Uterus (tissue), 4 donors: ENCODE results near the gene SDC1. TPM values are rescaled to one million over a fixed set of nuclear protein-coding genes. Genes with fewer than 3 reads are reported as not detected.
"Not testable (repeated sequence)": the region's sequence is repeated elsewhere in the genome, so short reads cannot be mapped to it uniquely, and the experiment has no call there.

ENCODE experiments used
- DNase-seq, 2 donors: peaks; one replicate each; pipeline ENCODE4 v3.0.0-alpha.2; 2019 to 2020
- H3K27ac ChIP-seq, 2 donors: fragments of 200-600 bp; sonication (generic); 1 replicate in 1 of 2; 2 replicates in 1 of 2; pipeline ENCODE4 v1.5.1; 2016 to 2018
- H3K27me3 ChIP-seq, 2 donors: fragments of 200-600 bp; sonication (generic); one replicate each; pipeline ENCODE4 v1.5.1; 2018 to 2019; ENCODE audit warnings: control low read depth in 1 of 2
- H3K36me3 ChIP-seq, 2 donors: fragments of 200-600 bp; sonication (generic); one replicate each; pipeline ENCODE4 v1.5.1; 2019; ENCODE audit warnings: control low read depth in 1 of 2
- H3K4me1 ChIP-seq, 2 donors: fragments of 200-600 bp; sonication (generic); one replicate each; pipeline ENCODE4 v1.5.1; 2018 to 2019; ENCODE audit warnings: control low read depth in 1 of 2
- H3K4me3 ChIP-seq, 2 donors: fragments of 200-600 bp; sonication (generic); 1 replicate in 1 of 2; 2 replicates in 1 of 2; pipeline ENCODE4 v1.5.1; 2018 to 2019; ENCODE audit warnings: mild to moderate bottlenecking in 1 of 2
- H3K9me3 ChIP-seq, 2 donors: fragments of 200-600 bp; sonication (generic); one replicate each; pipeline ENCODE4 v1.5.1; 2019; ENCODE audit warnings: control low read depth in 1 of 2
- CTCF ChIP-seq, 4 experiments: fragments of 200-600 bp in 2 of 4; fragments of 450-650 bp in 2 of 4; sonication (generic) in 2 of 4; IDR thresholded peaks; one replicate each; pipeline ENCODE4 v1.5.1; 2016 to 2019; ENCODE audit warnings: antibody characterized with exemption in 4 of 4, mild to moderate bottlenecking in 2 of 4, moderate library complexity in 1 of 4
- POLR2A ChIP-seq, 2 donors: fragments of 450-650 bp; IDR thresholded peaks; one replicate each; pipeline ENCODE4 v1.6.1; 2016; ENCODE audit warnings: antibody characterized with exemption in 2 of 2, mild to moderate bottlenecking in 1 of 2, moderate library complexity in 1 of 2
- intact Hi-C: fragments of 100-400 bp; cut with DNase I; formaldehyde crosslinking; loops from one replicate; pipeline ENCODE4 v1.15.1; 2023; ENCODE audit warnings: low total_unique reads
- total RNA-seq, 4 donors: library from RNA; depleted of rRNA in 3 of 4; stranded (reverse); fragments of >200 nt in 3 of 4; gene quantifications; one replicate each; pipeline versions ENCODE4 v1.1.0 to v1.2.4, GENCODE V29; 2014 to 2023
- donor health status: DM: yes; HTN: yes; CAD: no.

SDC1 gene
- total RNA-seq, 4 donors from 2014 or later, result 0.29 to 30.1 (median 3.0) TPM; not detected in 1

DNA sequence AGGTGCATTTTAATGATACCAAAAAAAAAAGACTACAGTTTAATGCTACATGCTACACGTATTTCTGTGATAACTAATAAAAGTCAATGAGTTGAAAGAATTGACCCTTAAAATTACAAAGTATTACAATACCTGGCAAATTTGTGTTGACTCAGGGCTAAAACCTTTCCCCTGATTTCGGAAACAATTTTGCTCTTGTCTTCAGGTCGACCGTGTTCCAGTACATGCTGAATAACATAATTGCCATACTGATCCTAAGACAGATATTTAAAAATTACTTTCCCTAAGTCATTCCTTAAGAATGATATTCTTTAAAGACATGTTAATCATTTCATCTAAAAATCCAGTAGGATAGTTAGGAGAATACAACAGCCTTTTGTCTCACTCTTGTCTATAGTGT lies 29.8 kb upstream of the SDC1 start:
- Histone ChIP-seq H3K9me3 (no peaks in the 10 kb centered on the region), H3K4me3 (no peak overlapping the region), H3K27me3 (no peaks in the 10 kb centered on the region), H3K4me1 (no peaks in the 10 kb centered on the region), H3K36me3 (no peaks in the 10 kb centered on the region), H3K27ac (no peak overlapping the region)
- no peak for DNase-seq
- no peak for TF ChIP-seq CTCF (IDR thresholded peaks at IDR 0.05)
- TF ChIP-seq POLR2A (IDR thresholded peaks at IDR 0.05), result no peak
- intact Hi-C loops, result no loop called here

- TF ChIP-seq POLR2A (IDR thresholded peaks at IDR 0.05) (no peak), CTCF (IDR thresholded peaks at IDR 0.05) (no peak)
- no peaks in the 10 kb centered on the region for H3K36me3 ChIP-seq
- no peak overlapping the region for H3K4me3 ChIP-seq
- DNase-seq, result no peak
- H3K9me3 ChIP-seq, result no peaks in the 10 kb centered on the region
- H3K27ac ChIP-seq, result no peak overlapping the region
- H3K27me3 ChIP-seq, result no peaks in the 10 kb centered on the region
- no peaks in the 10 kb centered on the region for H3K4me1 ChIP-seq
- intact Hi-C loops, result no loop called here
These were observed 25.5 kb upstream of the SDC1 start for GRCh38 chr2:20250436-20250835.

DNA sequence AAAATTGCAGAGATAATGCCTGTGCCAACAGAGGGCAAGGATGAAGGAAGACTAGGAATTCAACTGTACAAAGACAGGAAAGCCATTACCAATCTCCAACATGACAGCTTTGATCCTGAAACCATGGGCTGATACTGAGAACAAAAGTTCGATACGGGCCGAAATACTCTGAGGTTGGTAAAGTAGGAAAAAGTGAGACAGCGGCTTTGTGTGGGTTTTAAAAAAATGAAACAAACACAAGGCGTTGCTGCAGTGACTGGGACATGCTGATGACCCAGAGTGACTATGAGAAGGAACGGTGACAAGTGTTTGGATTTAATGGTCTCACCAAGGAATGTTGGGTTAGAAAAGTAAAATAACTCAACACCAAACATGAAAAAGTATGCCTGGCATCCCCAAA lies 24.2 kb upstream of the SDC1 start:
- no peaks in the 10 kb centered on the region for H3K9me3 ChIP-seq
- H3K36me3 ChIP-seq, result no peaks in the 10 kb centered on the region
- no peak overlapping the region for H3K4me3 ChIP-seq
- no peak overlapping the region for H3K27ac ChIP-seq
- intact Hi-C loops, result no loop called here
- no peak for DNase-seq
- no peaks in the 10 kb centered on the region for H3K27me3 ChIP-seq
- TF ChIP-seq CTCF (IDR thresholded peaks at IDR 0.05) (no peak), POLR2A (IDR thresholded peaks at IDR 0.05) (no peak)
- no peaks in the 10 kb centered on the region for H3K4me1 ChIP-seq

DNA sequence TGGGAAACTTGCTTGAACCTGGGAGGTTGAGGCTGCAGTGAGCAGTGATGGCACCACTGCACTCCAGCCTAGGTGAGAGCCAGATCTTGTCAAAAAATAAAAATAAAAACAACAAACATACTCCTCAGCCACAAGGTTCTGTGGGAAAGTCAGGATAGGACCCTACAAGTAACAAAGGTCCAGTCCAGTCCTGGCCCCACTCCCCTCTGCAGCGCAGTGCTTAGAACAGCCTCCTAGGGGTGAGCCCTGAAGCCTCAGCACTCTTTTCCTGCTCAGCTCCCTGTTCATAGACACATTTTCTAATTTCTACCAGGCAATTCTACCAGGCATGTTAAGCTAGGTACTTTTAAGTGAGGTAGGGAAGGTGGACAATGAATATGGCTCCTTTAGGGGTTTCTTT lies 22.2 kb upstream of the SDC1 start:
- H3K4me3 ChIP-seq, result no peak overlapping the region
- no peak overlapping the region for H3K27ac ChIP-seq
- intact Hi-C loops, result no loop called here
- no peaks in the 10 kb centered on the region for H3K27me3 ChIP-seq
- TF ChIP-seq POLR2A (IDR thresholded peaks at IDR 0.05) (no peak), CTCF (IDR thresholded peaks at IDR 0.05) (no peak)
- no peak for DNase-seq
- no peaks in the 10 kb centered on the region for H3K36me3 ChIP-seq
- H3K9me3 ChIP-seq, result no peaks in the 10 kb centered on the region
- no peaks in the 10 kb centered on the region for H3K4me1 ChIP-seq

- intact Hi-C loops, result not testable (repeated sequence)
These were observed 18.7 kb upstream of the SDC1 start for GRCh38 chr2:20243637-20244036.

DNA sequence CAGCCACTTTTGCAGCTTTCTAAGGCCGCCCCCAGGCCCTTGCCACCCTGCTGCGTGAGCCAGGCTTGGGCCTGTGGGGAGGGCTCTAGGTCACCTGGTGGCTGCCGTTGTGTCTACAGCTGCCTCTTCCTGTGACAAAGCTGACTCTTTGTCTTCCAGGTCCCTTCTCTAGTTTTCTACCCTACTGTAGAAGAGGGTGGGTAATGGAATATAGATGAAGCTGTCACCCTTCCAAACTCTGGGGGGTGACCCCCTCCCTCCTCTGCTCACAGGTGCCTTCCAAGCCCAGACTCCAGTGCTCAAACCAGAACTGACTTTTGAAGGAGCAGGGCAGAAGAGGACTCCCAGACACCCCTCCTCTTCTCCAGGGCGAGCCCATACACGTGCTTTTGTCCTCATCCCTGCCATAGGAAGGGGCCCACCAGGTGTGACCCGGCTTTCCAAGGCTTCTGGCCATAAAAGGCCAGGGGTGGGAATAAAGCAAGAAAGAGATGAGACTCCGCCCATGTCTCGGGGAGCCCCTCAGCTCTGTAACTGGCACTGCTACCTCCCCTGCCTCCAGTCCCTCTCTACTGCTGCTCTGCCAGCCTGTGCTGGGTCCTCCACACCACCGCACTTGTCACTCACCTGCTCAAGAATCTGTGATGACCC lies 17.9 kb upstream of the SDC1 start:
- no peak for DNase-seq

More at GRCh38 chr2:20243637-20244036, 18.7 kb upstream of the SDC1 start:
- not testable (repeated sequence) for H3K36me3 ChIP-seq, H3K9me3 ChIP-seq, H3K4me1 ChIP-seq, DNase-seq, H3K27ac ChIP-seq, H3K4me3 ChIP-seq, H3K27me3 ChIP-seq

More for the DNA sequence above, 17.9 kb upstream of the SDC1 start:
- no peaks in the 10 kb centered on the region for H3K4me1 ChIP-seq
- H3K27ac ChIP-seq, result no peak overlapping the region
- H3K4me3 ChIP-seq, result no peak overlapping the region
- no peaks in the 10 kb centered on the region for H3K27me3 ChIP-seq
- TF ChIP-seq POLR2A (IDR thresholded peaks at IDR 0.05), result no peak
- TF ChIP-seq CTCF (IDR thresholded peaks at IDR 0.05), result no peak
- H3K9me3 ChIP-seq, result no peaks in the 10 kb centered on the region
- no peaks in the 10 kb centered on the region for H3K36me3 ChIP-seq
- intact Hi-C loops, result no loop called here
